Activated CD4-positive, CD25-positive, alpha-beta regulatory T cell treated with anti-CD3 and anti-CD28 coated beads, Interleukin-2, amount 50 U/mL, for 72 hours (primary cell): ENCODE measurements around the gene DPH6.
"Not testable (repeated sequence)": the region's sequence is repeated elsewhere in the genome, so short reads cannot be mapped to it uniquely, and the experiment has no call there.

Experiments
- DNase-seq: peaks from one replicate; pipeline ENCODE4 v3.0.0; 2021

DPH6 gene

GRCh38 chr15:35545824-35546510 is at the start of gene DPH6:
Gene DPH6 (minus strand): TSS chr15:35546165. CDS start chr15:35546141, 24 bp downstream.
- peak; percentile 82 for DNase-seq

- no peak for DNase-seq
These were observed 49.7 kb upstream of the DPH6 start for GRCh38 chr15:35595656-35596055.

- not testable (repeated sequence) for DNase-seq
These were observed 46.0 kb upstream of the DPH6 start for GRCh38 chr15:35591987-35592386.

DNA sequence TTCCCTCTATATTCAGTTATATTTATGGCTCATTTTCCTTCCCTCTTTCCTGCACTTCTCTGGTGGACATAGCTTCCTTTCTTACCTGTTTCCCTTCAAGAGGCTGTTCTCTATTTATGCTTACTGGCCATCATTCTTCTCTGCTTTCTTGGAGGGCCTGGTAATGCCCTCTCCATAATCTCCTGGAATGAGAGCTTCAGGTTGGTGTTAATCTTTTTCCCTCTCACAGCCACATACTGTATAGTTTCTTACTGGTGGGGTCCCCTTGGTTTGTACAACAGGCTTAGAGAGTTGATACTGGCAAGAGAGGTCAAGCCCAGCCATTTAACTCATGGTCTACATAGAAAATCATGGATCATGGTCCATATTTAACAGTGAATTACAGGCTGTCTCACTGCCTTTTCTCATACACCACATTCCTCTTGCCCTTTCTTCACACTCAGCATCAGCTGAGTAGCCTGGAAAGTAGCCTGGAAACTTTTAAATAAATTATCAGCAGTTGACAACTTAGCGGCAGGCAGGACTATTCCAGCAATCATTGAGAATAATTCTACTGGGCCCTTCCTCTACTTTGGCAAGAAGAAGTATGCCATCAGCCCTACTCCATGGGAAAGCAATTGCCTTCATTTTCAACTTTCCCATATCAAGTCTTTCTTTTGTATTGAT is 38.0 kb upstream of the DPH6 start:
- no peak for DNase-seq

DNA sequence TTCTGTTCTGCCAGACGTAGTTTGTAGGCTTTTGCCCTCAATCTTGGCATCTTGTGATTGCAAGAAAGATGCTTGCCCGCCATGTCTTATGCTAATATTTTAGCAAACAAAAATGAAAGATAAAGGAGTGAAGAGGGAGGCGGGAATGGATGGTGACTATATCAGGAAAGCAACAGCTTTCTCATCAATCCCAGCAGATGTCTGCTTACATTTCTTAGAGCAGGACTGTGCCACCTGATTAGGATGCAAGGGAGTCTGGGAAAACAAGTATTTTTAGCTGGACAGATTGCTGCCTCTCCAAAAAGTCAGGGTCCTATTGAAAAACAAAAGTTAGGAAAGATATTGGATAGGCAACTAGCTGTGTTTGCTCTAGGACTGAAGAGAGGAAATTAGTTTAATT is 34.6 kb upstream of the DPH6 start:
- no peak for DNase-seq

GRCh38 chr15:35567392-35567791 is 21.4 kb upstream of the DPH6 start:
- DNase-seq = no peak

DNA sequence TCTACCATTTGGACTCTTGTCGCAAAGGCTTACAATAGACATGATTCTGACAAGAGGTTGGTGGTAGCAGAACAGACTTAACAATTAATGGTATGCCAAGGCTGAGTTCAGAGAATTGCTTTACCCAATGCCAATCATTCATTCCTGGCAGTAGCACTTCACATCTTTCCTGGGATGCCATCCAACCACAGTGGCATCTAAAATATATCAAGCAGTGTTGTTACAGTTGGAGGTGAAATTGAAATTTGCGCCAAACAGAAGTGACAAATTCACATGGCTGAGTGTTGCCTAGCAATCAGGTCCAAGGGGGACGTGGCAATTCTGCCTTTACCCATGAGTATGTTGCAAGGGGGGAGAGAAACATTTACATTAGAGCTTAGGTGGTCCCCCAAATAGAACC is 21.0 kb upstream of the DPH6 start:
- DNase-seq = no peak

DNA sequence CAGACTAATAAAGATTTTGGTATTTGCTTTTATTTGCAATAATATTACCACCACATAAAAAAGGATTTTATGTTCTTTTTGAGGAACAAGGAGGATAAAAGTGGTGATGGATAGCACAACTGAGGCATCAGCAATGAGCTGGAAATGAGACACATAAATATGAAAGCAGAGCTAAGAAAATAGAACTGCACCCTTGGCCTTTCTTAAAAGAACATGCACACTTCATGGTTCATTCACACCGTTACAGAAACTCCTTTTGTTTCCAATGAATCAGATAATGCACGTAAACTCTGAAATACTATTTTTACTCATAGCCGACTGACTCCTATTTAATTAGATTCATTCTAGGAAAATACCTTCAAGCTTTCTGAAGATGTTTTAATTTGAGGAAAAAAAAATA is 19.9 kb upstream of the DPH6 start:
- no peak for DNase-seq

GRCh38 chr15:35562641-35563040 is 16.7 kb upstream of the DPH6 start:
- no peak for DNase-seq

GRCh38 chr15:35561308-35561707 is 15.3 kb upstream of the DPH6 start:
- no peak for DNase-seq

DNA sequence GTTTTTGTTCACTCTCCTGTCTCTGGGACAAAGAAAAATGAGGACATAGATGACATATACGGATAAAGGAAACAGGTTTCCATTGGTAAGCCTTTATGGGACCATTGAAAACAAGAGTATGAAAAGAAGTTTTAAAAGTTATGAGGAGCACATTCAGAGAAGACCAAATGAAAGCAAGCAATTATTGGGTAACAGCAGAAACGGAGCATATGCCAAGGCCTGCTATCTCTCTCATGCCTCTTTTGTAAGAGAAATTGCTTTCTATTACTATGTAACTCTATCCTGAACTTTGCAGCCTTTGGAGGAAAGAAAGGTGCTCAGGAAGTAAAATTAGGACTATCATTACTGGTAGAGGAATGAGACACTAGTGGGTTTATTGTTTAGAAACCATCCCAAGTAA is 14.9 kb upstream of the DPH6 start:
- no peak for DNase-seq

GRCh38 chr15:35560258-35560657 is 14.3 kb upstream of the DPH6 start:
- DNase-seq = no peak

- no peak for DNase-seq
These were observed 13.7 kb upstream of the DPH6 start for GRCh38 chr15:35559683-35560082.

- DNase-seq = no peak
These were observed 11.6 kb upstream of the DPH6 start for GRCh38 chr15:35557544-35557943.

- no peak for DNase-seq
These were observed 11.0 kb upstream of the DPH6 start for GRCh38 chr15:35557012-35557411.

- DNase-seq = no peak
These were observed 9.3 kb upstream of the DPH6 start for GRCh38 chr15:35555244-35555643.

DNA sequence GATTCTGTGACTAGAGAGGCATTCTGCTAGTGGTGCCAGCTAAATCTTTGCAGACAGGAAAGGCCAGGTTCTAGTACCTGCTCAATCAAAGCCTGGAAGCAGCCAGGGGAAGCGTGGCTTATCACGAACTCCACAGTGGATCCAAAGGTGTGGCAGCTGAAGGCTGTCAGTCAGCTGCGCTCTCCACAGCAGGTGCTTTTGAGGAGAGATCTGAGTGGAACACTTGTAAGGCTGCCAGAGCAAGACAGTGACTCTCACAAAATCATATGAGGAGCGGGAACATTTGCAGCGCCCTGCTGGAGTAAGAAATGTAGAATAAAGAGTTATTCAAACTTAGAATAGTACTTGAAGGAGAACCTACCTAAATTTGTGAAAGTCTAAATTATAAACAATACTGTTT is 5.0 kb upstream of the DPH6 start:
- no peak for DNase-seq

- DNase-seq = no peak
These were observed 3.6 kb upstream of the DPH6 start for GRCh38 chr15:35549567-35549966.

- no peak for DNase-seq
These were observed 2.5 kb upstream of the DPH6 start for GRCh38 chr15:35548435-35548834.

DNA sequence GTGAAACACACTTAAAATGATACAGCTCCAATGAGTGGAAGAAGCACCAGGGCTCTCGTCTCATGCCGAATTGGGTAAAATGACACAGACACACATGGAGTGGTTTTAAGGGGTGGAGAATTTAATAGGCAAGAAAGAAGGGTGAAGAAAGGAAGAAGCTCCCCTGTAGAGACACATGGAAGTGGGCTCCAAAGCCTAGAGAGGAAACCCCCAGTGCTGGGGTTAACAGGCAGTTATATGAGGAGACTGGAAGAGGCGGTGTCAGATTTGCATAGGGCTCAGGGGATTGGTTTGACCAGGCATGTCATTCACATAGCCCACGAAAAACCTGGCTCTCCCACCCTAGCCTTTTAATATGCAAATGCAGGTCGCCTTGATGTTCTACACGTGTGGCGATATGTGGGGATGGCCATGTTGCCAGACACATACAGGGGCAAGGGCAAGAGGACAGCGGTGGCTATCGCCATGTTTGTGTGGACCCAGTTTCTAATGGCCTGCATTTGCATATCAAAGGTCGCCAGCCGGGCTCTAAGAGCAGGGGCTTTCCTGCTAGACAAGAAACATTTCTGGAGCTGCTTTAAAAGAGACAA is 1.9 kb upstream of the DPH6 start:
- no peak for DNase-seq

GRCh38 chr15:35546511-35547381 is 781 bp upstream of the DPH6 start:
- DNase-seq = no peak

GRCh38 chr15:35545316-35545823 is 595 bp downstream of the DPH6 start:
- peak; percentile 45 for DNase-seq

GRCh38 chr15:35540885-35541284 is 5.1 kb downstream of the DPH6 start:
- no peak for DNase-seq
